Stimulated activated CD4-positive, alpha-beta T cell treated with anti-CD3 and anti-CD28 coated beads, TNF-alpha, amount 100 ng/mL, for 24 hours (primary cell): ENCODE measurements around the gene C9orf85.
"Not testable (repeated sequence)": the region's sequence is repeated elsewhere in the genome, so short reads cannot be mapped to it uniquely, and the experiment has no call there.

ENCODE experiments used
- DNase-seq, 3 experiments: peaks; one replicate each; pipeline ENCODE4 v3.0.0-alpha.2; 2020; ENCODE audit warnings: low read depth in 3 of 3

Gene C9orf85

GRCh38 chr9:71911061-71911907 is at the start of gene C9orf85, which contains the start of gene ABHD17B:
Gene C9orf85 (plus strand): TSS chr9:71911639. CDS start chr9:71911735, 96 bp downstream.
Gene ABHD17B (minus strand): TSS chr9:71911193. CDS start chr9:71875080, 36,113 bp downstream.
- DNase-seq, result peak; percentile 92 to 96 (median 95)

GRCh38 chr9:71863631-71864030 is 47.8 kb upstream of the C9orf85 start:
- DNase-seq, result no peak

GRCh38 chr9:71875345-71875744 is 36.1 kb upstream of the C9orf85 start:
- DNase-seq, result no peak

- DNase-seq, result no peak
Measured at GRCh38 chr9:71876106-71876505, 35.3 kb upstream of the C9orf85 start.

- no peak for DNase-seq
Measured at GRCh38 chr9:71876829-71877228, 34.6 kb upstream of the C9orf85 start.

- DNase-seq, result no peak
Measured at GRCh38 chr9:71878327-71879274, 32.8 kb upstream of the C9orf85 start.

GRCh38 chr9:71879644-71880174 is 31.7 kb upstream of the C9orf85 start:
- DNase-seq, result no peak

- no peak for DNase-seq
Measured at GRCh38 chr9:71884005-71884404, 27.4 kb upstream of the C9orf85 start.

GRCh38 chr9:71885467-71885866 is 26.0 kb upstream of the C9orf85 start:
- DNase-seq, result no peak

GRCh38 chr9:71886015-71886414 is 25.4 kb upstream of the C9orf85 start:
- no peak for DNase-seq

- DNase-seq, result no peak
Measured at GRCh38 chr9:71886541-71886940, 24.9 kb upstream of the C9orf85 start.

GRCh38 chr9:71887362-71887761 is 24.1 kb upstream of the C9orf85 start:
- DNase-seq, result no peak

- DNase-seq, result no peak
Measured at GRCh38 chr9:71890042-71890679, 21.3 kb upstream of the C9orf85 start.

- no peak for DNase-seq
Measured at GRCh38 chr9:71891557-71892189, 19.8 kb upstream of the C9orf85 start.

GRCh38 chr9:71895117-71895516 is 16.3 kb upstream of the C9orf85 start:
- no peak for DNase-seq

GRCh38 chr9:71895955-71896354 is 15.5 kb upstream of the C9orf85 start:
- no peak for DNase-seq

- no peak for DNase-seq
Measured at GRCh38 chr9:71896761-71897160, 14.7 kb upstream of the C9orf85 start.

GRCh38 chr9:71897577-71897976 is 13.9 kb upstream of the C9orf85 start:
- DNase-seq, result no peak

- not testable (repeated sequence) for DNase-seq
Measured at GRCh38 chr9:71898756-71899155, 12.7 kb upstream of the C9orf85 start.

- no peak for DNase-seq
Measured at GRCh38 chr9:71901695-71902597, 9.5 kb upstream of the C9orf85 start.
